ELR (cell line): ENCODE measurements around the gene CACNA2D4.
"Not testable (repeated sequence)": the region's sequence is repeated elsewhere in the genome, so short reads cannot be mapped to it uniquely, and the experiment has no call there.

Experiments used
- DNase-seq: peaks from one replicate; pipeline ENCODE4 v3.0.0-alpha.2; 2015; ENCODE audit warnings: low read depth

CACNA2D4 gene

GRCh38 chr12:1918081-1918883 lies at the start of gene CACNA2D4:
TSS of gene CACNA2D4 (minus strand) at chr12:1918652. CDS start at chr12:1918473, 179 bp downstream.
- no peak for DNase-seq

GRCh38 chr12:1966561-1967226 lies 48.2 kb upstream of the CACNA2D4 start:
- no peak for DNase-seq

GRCh38 chr12:1965916-1966315 lies 47.5 kb upstream of the CACNA2D4 start:
- DNase-seq: no peak

- DNase-seq: no peak
These were observed 43.9 kb upstream of the CACNA2D4 start for GRCh38 chr12:1962051-1963020.

- DNase-seq: no peak
These were observed 38.3 kb upstream of the CACNA2D4 start for GRCh38 chr12:1956716-1957115.

- no peak for DNase-seq
These were observed 31.5 kb upstream of the CACNA2D4 start for GRCh38 chr12:1949771-1950470.

- no peak for DNase-seq
These were observed 30.4 kb upstream of the CACNA2D4 start for GRCh38 chr12:1948883-1949282.

GRCh38 chr12:1947081-1947480 lies 28.6 kb upstream of the CACNA2D4 start:
- DNase-seq: no peak

- no peak for DNase-seq
These were observed 27.8 kb upstream of the CACNA2D4 start for GRCh38 chr12:1946296-1946695.

- not testable (repeated sequence) for DNase-seq
These were observed 27.1 kb upstream of the CACNA2D4 start for GRCh38 chr12:1945502-1945901.

- peak; percentile 76 for DNase-seq
These were observed 21.6 kb upstream of the CACNA2D4 start for GRCh38 chr12:1939801-1940607.

- DNase-seq: no peak
These were observed 20.9 kb upstream of the CACNA2D4 start for GRCh38 chr12:1939331-1939730.

- DNase-seq: no peak
These were observed 19.2 kb upstream of the CACNA2D4 start for GRCh38 chr12:1937481-1938224.

GRCh38 chr12:1936406-1937320 lies 18.2 kb upstream of the CACNA2D4 start:
- DNase-seq: no peak

GRCh38 chr12:1935700-1936378 lies 17.4 kb upstream of the CACNA2D4 start:
- no peak for DNase-seq

- DNase-seq: no peak
These were observed 16.8 kb upstream of the CACNA2D4 start for GRCh38 chr12:1935242-1935641.

- no peak for DNase-seq
These were observed 16.4 kb upstream of the CACNA2D4 start for GRCh38 chr12:1934831-1935230.

- DNase-seq: no peak
These were observed 15.6 kb upstream of the CACNA2D4 start for GRCh38 chr12:1934068-1934467.
